Adrenal gland (tissue), 12 donors: ENCODE results near the gene ZCWPW1. TPM values are rescaled to one million over a fixed set of nuclear protein-coding genes. Genes with fewer than 3 reads are reported as not detected.
A peak's percentile ranks its signal among the peaks of the same experiment; 100 is the strongest.

Experiments
- DNase-seq, 7 donors: peaks; one replicate each; pipeline ENCODE4 v3.0.0-alpha.2; 2019 to 2020
- H3K27ac ChIP-seq, 5 donors: fragments of 200-600 bp; sonication (generic) in 4 of 5; 1 replicate in 3 of 5; 2 replicates in 2 of 5; pipeline versions ENCODE4 v1.5.1 to v1.8.0; 2016 to 2020; ENCODE audit warnings: mild to moderate bottlenecking in 1 of 5
- H3K27me3 ChIP-seq: fragments of 200-600 bp; 2 replicates; pipeline ENCODE4 v1.8.0; 2021
- H3K36me3 ChIP-seq, 2 donors: fragments of 200-600 bp; replicated peaks in 1 of 2; 1 replicate in 1 of 2; 2 replicates in 1 of 2; pipeline versions ENCODE4 v1.5.1 to v1.8.0; 2018 to 2022
- H3K4me1 ChIP-seq, 2 donors: fragments of 200-600 bp; replicated peaks in 1 of 2; 1 replicate in 1 of 2; 2 replicates in 1 of 2; pipeline versions ENCODE4 v1.5.1 to v1.8.0; 2018 to 2021
- H3K4me3 ChIP-seq, 4 donors: fragments of 200-600 bp; sonication (generic) in 3 of 4; one replicate each; pipeline ENCODE4 v1.5.1; 2016 to 2018
- H3K9me3 ChIP-seq, 3 donors: fragments of 200-600 bp; sonication (generic) in 1 of 3; replicated peaks in 1 of 3; 1 replicate in 2 of 3; 2 replicates in 1 of 3; pipeline versions ENCODE4 v1.5.1 to v1.8.0; 2016 to 2021
- POLR2A ChIP-seq, 2 donors: fragments of 450-650 bp; IDR thresholded peaks; one replicate each; pipeline ENCODE4 v1.6.1; 2017; ENCODE audit warnings: antibody characterized with exemption in 2 of 2, mild to moderate bottlenecking in 2 of 2, moderate library complexity in 1 of 2
- WGBS, 4 donors: extraction: QIAGEN DNeasy Blood & Tissue Kit in 2 of 4; methylation state at CpG; one replicate each; pipeline versions ENCODE4 v1.1.5 to v1.1.7; 2013 to 2017; 5-methylcytosine and 5-hydroxymethylcytosine counted together
- intact Hi-C, 2 donors: fragments of 100-400 bp; cut with DNase I; formaldehyde crosslinking; loops; one replicate each; pipeline versions ENCODE4 v1.14.1 to v1.15.0; 2022 to 2023
- polyA plus RNA-seq, 3 donors: library from polyadenylated mRNA; stranded (reverse); fragments of 200-250 nt in 2 of 3; fragments of 350-450 nt in 1 of 3; fragmentation: Illumina TruSeq in 1 of 3; extraction: RNeasy Lipid Tissue Mini Kit (QIAGEN cat#74804) in 1 of 3; gene quantifications; one replicate each; pipeline ENCODE4 v1.2.3, GENCODE V29; 2013 to 2014
- total RNA-seq, 9 donors: library from RNA; depleted of rRNA in 4 of 9; stranded (reverse); fragments of >200 nt in 4 of 9; fragments of 120-200 nt in 1 of 9; fragmentation: NEBNext Ultra II Directional in 1 of 9; extraction: Animal tissue kit (Norgen Biotek cat#: 25700) in 1 of 9; gene quantifications; one replicate each; pipeline versions ENCODE4 v1.1.0 to v1.2.4, GENCODE V29; 2013 to 2023
- TF ChIP-seq, protein P1 (sequence below), 6 experiments: fragments of 450-650 bp in 4 of 6; fragments of 200-600 bp in 2 of 6; sonication (generic) in 1 of 6; IDR thresholded peaks; 1 replicate in 5 of 6; 2 replicates in 1 of 6; pipeline versions ENCODE4 v1.5.1 to v1.8.0; 2016 to 2021; ENCODE audit warnings: antibody characterized with exemption in 6 of 6, mild to moderate bottlenecking in 2 of 6, moderate library complexity in 1 of 6
- donor health status: healthy with polysubstance abuse.
- donor health status: Bipolar disorder and iron deficiency.
- donor health status: DM: yes; HTN: yes; CAD: no.
- donor health status: DM: no; HTN: no; CAD: no.
- donor health status: DM: no; HTN: no; CAD: no.
- donor health status: DM: yes; HTN: yes; CAD: no.

The ZCWPW1 gene
- total and polyA plus RNA-seq, 12 donors: 1.0 to 20.2 (median 4.7) TPM

DNA sequence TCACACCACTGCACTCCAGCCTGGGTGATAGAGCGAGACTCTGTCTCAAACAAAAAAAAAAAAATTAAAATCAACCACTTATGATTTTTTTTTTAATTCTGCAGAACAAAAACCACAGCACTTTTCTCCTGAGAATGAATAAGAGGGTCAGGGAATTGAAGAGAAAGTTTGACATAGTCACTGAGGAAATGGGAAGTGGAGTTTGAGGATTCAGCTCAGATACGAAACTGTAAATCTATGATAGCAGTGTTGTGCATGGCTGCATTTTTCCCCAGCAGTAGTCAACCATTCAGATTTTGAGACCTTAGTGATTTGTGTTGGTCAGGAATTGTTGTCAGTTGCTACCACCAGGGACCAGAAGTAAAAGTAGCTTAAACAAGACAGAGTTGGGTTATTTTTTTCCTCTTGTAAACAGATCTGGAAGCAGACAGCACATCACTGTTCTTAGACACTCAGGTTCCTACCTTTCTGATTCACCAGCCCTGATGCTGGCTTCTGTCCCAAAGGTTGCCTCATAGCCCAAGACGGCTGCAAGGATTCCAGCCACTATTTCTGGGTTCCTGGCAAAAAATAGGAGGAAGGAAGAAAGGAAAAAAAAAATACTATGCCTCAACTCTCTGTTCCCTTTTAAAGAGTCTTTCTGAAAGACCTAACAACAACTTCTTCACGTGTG lies 35.1 kb downstream of the ZCWPW1 start:
- H3K9me3 ChIP-seq: no peaks in the 10 kb centered on the region
- intact Hi-C loops: no loop called here
- peaks cover 0 to 8% of the 10 kb centered on the region in 2 donors for H3K4me1 ChIP-seq
- H3K4me3 ChIP-seq: no peak overlapping the region
- H3K27me3 ChIP-seq: no peaks in the 10 kb centered on the region
- 62 to 73% (median 69%) methylated on average over 4 of the region's 4 CpGs for WGBS, 4 donors
- H3K36me3 ChIP-seq: no peaks in the 10 kb centered on the region
- TF ChIP-seq POLR2A (IDR thresholded peaks at IDR 0.05): no peak
- TF ChIP-seq, protein P1, sequence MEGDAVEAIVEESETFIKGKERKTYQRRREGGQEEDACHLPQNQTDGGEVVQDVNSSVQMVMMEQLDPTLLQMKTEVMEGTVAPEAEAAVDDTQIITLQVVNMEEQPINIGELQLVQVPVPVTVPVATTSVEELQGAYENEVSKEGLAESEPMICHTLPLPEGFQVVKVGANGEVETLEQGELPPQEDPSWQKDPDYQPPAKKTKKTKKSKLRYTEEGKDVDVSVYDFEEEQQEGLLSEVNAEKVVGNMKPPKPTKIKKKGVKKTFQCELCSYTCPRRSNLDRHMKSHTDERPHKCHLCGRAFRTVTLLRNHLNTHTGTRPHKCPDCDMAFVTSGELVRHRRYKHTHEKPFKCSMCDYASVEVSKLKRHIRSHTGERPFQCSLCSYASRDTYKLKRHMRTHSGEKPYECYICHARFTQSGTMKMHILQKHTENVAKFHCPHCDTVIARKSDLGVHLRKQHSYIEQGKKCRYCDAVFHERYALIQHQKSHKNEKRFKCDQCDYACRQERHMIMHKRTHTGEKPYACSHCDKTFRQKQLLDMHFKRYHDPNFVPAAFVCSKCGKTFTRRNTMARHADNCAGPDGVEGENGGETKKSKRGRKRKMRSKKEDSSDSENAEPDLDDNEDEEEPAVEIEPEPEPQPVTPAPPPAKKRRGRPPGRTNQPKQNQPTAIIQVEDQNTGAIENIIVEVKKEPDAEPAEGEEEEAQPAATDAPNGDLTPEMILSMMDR (IDR thresholded peaks at IDR 0.05): no peak
- H3K27ac ChIP-seq: no peak overlapping the region
- DNase-seq: peak in 1 of 7 donors; percentile 24

DNA sequence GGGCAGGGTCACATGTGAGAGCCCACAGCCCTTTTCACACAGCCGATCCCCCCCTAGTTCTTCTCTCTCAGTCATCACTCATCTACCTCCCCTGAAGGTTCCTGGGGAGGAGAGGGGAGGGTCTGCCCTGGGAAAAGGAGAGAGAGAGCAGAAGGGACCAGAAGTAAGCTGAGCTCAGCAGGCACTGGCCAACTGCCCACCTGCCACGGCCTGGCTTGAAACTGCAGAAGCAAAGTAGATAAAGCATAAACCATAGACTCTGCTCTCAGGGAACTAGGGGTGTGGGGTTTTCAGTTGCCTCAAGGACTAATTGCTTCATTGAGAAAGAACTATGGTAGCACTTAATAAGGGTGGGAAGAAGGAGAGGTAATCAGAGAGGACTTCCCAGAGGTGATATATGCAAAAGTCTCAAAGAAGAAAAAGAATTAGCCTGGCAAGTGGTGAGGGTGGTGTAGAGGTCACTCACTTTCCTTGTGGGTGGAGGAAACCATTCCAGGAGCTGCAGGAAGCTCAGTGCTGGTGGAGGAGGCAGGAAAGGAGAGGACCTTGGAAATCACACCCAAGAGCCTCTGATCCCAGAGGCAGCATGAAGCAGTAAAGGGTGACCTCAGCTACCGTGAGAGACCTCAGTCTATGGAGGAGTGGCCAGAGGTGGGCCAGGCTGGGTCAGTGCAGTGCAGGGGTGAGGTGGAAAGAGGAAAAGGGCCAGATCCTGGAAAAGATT lies 38.1 kb downstream of the ZCWPW1 start:
- H3K27me3 ChIP-seq: no peaks in the 10 kb centered on the region
- TF ChIP-seq POLR2A (IDR thresholded peaks at IDR 0.05): no peak
- TF ChIP-seq, protein P1 (IDR thresholded peaks at IDR 0.05): no peak
- no peaks in the 10 kb centered on the region for H3K9me3 ChIP-seq
- no peaks in the 10 kb centered on the region for H3K36me3 ChIP-seq
- DNase-seq: no peak
- intact Hi-C loops: no loop called here
- no peak overlapping the region for H3K4me3 ChIP-seq
- H3K27ac ChIP-seq: no peak overlapping the region
- peaks cover 0 to 6% of the 10 kb centered on the region in 2 donors for H3K4me1 ChIP-seq
- WGBS, 4 donors: 46 to 56% (median 52%) methylated on average over 3 of the region's 3 CpGs

DNA sequence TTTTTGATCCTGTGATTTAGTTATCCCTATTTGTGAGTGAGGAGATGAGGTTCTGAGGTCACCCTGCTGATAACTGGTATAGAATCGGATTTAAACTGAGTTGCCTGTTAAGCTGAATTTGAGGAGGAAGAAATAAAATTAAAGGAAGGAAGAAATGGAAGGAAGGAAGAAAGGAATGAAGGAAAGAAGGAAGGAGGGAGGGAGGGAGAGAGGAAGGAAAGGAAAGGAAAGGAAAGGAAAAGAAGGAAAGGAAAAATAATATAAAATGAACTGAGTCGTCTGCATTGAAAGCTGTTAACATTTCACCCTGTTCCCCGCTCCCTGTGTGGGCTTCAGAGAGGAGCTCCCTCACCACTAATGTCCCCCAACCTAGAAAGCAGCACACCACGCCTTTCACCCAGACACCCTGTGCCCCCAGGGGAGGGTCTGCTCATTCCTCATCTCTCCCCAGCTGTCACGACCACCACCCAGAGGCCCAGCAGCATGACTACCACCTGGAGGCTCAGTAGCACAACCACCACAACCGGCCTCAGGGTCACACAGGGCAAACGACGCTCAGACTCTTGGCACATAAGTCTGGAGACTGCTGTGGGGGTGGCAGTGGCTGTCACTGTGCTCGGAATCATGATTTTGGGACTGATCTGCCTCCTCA lies 38.9 kb downstream of the ZCWPW1 start:
- no peak for DNase-seq
- H3K27ac ChIP-seq: no peak overlapping the region
- WGBS, 4 donors: 56 to 81% (median 65%) methylated on average over 5 to 9 of the region's 9 CpGs
- H3K4me3 ChIP-seq: no peak overlapping the region
- H3K4me1 ChIP-seq: peaks cover 0 to 6% of the 10 kb centered on the region in 2 donors
- no peaks in the 10 kb centered on the region for H3K27me3 ChIP-seq
- TF ChIP-seq, protein P1 (IDR thresholded peaks at IDR 0.05): no peak
- H3K9me3 ChIP-seq: no peaks in the 10 kb centered on the region
- intact Hi-C loops: no loop called here
- no peaks in the 10 kb centered on the region for H3K36me3 ChIP-seq

DNA sequence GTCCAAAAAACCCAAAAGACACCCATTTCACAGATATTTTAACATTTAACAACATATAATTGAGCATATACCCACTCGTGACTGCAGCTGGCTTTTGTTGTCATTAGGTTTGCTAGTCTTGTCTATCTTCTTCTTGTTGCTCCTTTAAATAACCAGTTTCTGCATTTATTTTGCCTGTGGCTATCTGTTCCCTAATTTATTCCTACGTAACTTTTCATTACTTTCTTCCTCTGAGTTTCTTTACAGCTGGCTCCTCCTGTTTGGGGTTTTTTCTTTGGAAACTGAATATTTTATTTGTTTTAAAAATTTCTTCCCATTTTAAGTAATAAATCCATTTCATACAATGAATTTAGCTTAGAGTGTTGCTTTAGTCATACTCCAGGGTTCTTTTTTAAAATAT lies 40.8 kb downstream of the ZCWPW1 start:
- 62 to 72% (median 67%) methylated on average over 2 of the region's 2 CpGs for WGBS, 4 donors
- no peak overlapping the region for H3K27ac ChIP-seq
- intact Hi-C loops: no loop called here
- H3K36me3 ChIP-seq: no peaks in the 10 kb centered on the region
- no peaks in the 10 kb centered on the region for H3K27me3 ChIP-seq
- H3K4me3 ChIP-seq: no peak overlapping the region
- no peak for TF ChIP-seq POLR2A (IDR thresholded peaks at IDR 0.05)
- TF ChIP-seq, protein P1 (IDR thresholded peaks at IDR 0.05): no peak
- H3K4me1 ChIP-seq: peaks cover 0 to 6% of the 10 kb centered on the region in 2 donors
- no peaks in the 10 kb centered on the region for H3K9me3 ChIP-seq
- DNase-seq: no peak
